Right hindlimb (tissue), 1 donor: ENCODE measurements around the gene NTNG2.
A peak's percentile ranks its signal among the peaks of the same experiment; 100 is the strongest.

Experiments
- DNase-seq: peaks from one replicate; pipeline ENCODE4 v3.0.0-alpha.2; 2018

NTNG2 gene

DNA sequence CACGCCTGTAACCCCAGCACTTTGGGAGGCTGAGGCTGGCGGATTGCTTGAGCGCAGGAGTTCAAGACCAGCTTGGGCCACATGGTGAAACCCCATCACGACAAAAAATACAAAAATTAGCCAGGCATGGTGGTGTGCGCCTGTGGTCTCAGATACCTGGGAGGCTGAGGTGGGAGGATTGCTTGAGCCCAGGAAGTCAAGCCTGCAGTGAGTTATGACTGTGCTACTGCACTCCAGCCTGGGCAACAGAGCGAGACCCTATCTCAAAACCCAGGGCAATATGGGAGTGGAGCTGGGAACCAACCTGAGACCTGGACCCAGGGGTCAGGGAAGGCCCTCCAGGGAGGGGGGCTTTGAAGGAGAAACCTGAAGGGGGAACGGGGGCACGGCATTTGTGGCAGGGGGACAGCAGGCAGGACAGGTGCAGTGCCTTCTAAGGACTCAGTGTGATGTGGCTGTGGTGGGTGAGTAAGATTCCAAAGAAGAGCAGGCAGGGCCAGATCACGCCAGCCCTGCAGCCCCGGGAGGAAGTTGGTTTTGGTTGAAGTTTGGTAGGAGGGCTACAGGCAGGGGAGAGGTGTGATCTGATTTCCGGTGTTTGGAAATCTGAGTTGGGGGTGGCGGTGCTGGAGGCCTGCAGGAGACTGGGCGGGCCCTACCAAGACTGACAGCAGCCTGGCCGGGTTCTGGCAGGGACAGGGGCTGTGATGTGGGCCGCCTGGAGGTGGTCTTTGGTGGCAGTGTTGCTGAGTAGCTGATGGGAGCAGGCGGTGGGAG is 46.2 kb downstream of the NTNG2 start:
- DNase-seq: no peak

DNA sequence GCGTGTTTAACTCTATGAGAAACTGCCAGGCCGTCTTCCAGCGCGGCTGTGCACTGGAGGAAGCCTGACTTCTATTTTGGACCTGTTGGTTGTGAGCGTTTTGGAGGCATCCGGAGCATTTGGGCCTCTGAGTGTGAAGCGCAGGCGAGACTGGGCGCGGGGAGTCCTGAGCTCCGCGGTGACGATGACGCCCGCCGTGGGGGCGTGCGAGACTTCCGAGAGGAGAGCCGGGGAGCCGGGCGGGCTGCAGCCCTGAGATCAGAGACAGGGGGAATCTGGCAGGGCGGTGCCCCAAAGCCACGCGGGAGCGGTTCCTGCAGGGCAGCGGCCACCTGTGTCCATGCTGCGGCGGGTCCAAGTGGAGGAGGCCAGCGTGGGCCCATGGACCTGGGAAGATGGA is 47.4 kb downstream of the NTNG2 start:
- DNase-seq: no peak

GRCh38 chr9:132210472-132211145 is 48.8 kb downstream of the NTNG2 start:
- no peak for DNase-seq

GRCh38 chr9:132211570-132211969 is 49.7 kb downstream of the NTNG2 start:
- DNase-seq: no peak

DNA sequence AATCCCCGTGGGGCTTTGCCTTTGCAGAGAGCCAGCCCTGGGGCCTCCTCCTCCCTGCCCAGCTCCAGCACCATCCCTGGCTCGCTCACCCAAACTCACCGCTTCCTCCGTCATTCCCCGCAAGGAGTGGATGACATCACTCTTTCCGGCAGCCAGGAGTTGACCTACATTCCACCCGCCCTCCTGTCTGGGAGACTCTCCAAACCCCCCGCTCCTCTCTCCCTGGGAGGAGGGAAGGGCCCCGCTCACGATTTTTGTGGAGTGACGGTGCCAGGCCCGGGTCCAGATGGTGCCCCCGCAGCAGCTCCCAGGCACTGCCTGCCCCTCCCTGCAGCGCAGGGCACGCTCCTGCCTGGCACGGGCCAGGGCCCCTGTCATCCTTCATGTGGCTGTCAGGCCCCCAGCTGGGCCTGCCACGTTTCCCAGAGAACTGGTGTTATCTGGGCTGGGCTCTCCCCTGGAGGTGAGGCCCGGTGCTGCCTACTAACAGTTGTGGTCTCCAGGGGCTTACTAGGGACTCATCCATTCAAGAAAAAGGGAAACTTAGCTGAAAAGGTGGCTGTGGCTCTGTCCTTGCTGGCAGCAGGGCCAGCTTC is 52.3 kb downstream of the NTNG2 start:
- peak; percentile 90 for DNase-seq

DNA sequence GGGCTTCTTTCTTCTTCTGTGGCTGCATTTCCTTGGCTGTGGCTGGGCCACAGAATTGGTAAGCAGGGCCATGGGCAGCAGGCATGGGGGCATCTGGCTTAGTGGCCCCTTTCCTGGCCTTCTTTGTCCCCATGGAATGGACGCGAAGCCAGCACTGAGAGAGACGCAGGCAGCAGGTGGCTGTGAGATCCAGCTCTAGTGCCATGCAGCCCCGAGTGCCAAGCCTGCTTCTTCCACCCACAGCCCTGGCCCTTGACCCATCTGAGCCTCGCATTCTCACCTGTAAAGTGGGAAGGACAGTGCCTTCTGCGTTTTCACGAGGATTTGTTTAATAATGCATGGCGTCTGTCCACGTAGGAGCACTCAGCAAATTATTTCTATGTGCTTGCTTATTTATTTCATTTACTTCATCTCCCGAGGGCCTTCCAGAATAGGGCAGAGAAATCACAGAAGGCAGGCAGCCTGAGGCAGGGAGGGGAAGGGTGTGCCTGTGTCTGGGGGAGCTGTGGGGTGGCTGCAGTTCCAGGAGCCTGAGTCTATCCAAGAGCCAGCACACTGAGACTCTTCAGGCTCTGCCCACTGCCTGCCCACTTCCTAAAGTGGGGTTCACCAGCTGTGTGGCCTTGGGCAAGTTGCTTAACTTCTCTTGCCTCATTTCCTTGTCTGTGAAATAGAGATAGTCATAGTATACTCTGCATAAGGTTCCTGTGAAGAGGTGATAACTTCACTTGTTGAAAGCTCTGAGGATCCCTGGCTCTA is 55.2 kb downstream of the NTNG2 start:
- DNase-seq: no peak

- DNase-seq: no peak
These were observed 56.4 kb downstream of the NTNG2 start for GRCh38 chr9:132218208-132218607.

DNA sequence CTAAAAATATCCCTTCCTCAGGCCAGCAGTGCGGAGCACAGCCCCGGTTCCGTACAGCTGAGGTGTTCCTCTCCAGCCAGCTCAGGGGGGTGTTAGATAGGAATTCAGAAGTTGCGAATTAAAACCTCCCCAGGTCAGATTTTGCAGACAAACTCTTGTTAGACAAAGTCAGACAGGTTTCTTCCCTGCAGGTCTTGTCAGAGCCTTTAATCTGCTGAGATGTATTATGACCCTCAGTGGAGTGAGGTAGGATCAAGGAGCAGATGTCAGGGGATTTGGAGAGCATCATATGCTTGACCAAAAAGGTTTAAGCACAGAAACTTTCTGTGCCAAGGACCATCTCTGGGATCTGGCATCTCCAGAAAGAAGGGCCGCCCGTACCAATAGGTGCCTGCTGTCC is 60.1 kb downstream of the NTNG2 start:
- DNase-seq: no peak

DNA sequence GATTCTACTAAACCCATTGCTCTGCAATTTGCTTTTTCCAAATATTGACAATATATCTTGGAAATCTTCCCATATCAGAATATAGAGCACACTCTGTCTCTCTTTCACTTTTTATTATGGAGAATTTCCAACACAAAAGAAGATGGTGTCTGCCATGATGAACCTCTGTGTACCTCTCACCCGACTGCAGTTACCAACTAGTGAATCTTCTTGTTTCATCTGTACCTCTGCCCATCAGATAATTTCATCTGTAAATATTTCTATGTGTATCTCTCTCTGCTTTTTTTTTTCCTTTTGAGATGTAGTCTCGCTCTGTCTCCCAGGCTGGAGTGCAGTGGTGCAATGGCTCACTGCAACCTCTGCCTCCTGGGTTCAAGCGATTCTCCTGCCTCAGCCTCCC is 62.8 kb downstream of the NTNG2 start:
- DNase-seq: no peak

DNA sequence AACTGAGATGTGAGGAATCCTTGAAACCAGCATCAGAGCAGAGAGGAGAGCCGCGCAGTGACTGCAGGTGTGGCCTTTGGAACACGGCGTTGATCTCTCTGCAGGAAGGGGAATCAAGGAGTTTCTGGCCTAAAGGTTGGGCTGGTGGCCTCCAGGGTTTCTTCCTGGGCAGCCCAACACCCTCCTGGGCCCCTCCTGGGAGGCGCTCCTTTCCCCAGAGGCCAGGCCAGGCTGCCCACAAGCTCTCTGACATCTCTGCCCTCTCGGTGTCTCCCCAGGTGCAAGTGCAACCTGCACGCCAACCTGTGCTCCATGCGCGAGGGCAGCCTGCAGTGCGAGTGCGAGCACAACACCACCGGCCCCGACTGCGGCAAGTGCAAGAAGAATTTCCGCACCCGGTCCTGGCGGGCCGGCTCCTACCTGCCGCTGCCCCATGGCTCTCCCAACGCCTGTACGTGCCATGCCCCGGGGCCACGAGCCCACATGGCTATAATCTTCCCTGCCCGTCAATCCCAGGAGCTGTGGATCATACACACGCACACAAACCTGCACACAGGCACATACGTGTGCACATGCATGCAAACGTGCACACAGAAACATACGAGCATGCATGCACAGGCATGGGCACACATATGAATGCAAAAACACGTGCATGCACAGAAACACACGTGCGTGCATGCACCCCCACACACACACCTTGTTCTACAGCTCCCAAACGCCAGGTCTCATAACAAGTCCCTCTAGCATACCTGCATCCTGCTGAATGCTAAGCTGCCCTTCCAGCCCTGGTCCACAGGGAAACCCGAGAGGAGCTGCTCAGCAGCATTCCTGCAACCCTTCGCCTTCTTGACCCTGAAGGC is 64.9 kb downstream of the NTNG2 start:
- DNase-seq: no peak

DNA sequence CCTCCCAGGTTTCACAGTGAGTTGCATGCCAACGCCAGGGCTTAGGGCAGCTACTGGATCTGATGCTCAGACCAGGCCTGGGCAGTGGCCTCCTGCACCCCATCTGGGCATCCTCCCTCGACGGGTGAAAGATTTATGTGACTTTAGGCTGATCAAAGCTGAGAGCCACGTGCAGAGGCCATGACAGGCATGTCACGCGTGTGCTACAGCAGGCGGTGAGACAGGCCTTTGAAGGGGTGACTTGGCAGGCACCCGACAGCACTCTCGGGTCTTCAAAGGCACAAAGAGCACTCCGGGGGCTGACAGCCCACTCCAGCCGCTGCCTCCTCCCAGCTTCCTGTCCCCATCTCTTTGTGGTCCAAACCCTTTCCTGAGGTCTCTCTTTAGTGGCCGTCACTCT is 66.2 kb downstream of the NTNG2 start:
- no peak for DNase-seq

DNA sequence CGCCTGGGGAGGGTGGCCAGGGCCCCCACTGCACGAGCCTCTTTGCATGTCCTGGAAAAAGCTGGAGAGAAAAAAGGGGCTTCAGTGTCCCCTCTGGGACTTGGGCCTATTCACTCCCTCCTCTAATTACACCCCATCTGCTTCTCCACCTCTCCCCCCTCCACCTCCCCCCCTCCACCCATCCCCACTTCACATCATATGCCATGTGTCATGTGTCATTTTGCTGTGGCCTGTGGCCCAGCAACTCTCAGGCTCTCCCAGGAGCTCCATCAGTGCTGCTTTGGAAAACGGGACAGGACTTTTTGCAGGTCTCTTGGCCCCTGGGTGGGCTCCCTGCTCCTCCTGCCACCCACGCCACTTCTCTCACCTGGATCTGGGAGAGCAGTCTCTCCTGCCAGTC is 68.7 kb downstream of the NTNG2 start:
- DNase-seq: no peak

DNA sequence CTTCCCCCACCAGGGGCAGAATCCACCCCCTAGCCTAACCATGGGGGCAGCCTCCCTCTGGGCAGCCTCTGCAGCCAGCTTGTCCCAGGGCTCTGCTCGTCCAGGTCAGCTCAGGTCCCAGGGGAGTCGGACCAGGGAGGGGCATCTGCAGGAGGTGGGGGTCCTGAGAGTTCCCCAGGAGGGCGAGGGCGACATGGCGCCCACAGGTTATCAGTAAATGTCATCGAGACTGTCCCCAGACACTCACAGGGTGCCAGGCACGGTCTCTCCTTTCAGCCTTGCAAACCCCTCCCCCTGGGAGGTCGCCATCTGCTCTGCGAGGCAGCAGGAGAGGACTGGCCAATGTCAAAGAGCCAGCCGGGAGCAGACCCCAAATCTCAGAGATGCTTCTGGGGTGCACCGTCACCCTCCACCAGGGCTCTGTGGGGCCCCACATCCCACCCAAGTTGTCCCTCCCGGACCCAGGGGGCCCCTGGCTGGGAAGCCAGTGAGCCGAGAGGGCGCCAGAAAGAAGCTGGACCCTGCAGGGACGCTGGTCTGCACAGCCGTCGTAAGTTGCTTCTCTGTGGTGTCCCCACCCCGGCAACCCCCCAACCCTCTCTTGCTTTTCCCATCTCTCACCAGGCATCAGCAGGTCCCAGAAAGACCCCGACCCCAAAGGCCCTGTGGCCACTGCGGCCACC is 69.3 kb downstream of the NTNG2 start:
- no peak for DNase-seq

- no peak for DNase-seq
These were observed 70.7 kb downstream of the NTNG2 start for GRCh38 chr9:132232522-132232921.

DNA sequence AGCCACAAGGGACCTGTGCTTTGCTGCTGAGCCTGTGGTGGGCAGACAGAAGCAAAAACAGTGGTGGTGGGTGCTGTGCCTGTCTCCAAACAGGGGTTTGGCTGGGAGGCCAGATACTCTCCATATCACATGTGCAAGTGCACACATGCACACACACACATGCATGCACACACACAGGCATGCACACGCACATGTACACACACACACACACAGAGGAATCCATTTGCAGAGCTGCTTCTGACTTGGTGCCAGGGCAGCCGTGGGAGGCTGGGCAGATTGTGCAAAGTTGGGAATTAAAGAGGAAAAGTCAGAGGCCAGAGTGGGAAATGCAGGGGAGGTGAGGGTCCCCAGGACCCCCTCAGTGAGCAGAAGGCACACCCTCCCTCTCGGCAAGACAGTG is 71.3 kb downstream of the NTNG2 start:
- DNase-seq: no peak

DNA sequence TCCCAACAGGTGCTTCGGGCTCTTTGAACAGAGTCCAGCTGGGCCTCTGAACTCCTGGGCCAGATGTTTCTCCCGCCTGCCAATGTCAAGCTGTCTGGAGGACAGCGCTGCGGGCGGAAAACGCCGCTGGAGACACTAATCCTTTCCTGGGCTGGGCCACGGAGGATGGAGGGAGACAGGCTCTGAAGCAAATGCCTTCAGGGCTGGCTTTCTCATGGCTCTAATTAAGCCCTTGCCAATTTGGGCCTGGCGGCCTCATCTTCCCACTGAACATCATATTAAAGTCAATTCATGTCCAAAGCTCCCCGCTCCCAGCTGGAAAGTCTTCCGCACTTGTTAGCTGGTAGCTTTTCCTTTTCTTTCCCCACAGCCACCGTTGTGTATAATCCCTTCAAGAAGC is 72.7 kb downstream of the NTNG2 start:
- DNase-seq: peak; percentile 54

DNA sequence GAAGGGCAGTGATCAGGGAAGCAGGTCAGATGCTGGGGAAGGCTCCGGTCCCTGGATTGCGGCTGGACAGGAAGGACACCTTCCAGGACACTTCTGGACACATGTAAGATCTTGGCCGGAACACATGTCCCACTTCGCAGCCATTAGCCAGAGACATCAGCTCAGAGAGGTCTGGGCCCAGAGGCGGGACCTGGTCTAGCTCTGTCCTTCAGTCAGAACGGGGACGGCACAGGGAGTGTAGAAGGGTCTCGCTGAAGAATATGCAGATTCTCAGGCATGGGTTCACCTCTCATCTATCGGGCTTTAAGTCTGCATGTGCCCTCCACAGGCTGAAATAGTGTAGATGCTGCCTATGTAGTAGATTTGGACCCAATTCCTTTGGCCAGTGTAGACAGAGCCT is 73.3 kb downstream of the NTNG2 start:
- DNase-seq: no peak

DNA sequence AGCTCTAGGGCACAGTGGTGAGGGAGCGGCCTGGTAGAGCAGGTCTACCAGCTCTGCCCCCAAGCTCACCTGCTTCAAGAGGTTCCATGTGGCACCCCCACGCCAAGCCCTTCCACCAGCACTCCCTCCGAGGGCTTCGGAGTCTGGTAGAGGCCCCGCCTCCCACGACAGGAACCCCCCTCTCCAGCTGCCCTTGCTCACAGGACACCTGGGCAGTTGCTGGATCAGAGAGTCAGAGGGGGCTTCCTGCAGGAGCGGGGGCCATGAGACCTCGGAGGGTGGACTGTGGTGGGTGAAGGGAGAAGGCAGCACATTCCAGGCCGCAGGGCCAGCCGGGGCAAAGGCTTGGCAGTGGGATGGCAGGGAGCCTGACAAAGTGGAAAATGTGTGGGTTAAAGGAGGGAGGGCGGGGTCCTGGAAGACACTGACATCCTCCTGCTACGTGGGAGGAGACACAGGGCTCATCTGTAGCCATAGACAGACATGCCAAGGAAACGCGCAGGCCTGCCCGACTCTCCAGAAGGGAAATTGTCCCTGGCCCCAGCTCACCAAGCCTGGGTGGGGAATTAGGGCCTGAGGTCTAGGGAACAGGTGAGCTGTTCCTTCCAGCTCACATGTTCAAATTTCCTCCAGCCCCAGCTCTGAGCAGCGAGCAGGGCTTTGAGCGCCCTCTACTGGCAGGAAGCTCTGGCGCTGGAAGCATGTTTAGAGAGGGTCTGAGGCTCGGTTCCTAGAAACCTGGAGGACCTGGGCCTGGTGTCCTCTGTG is 74.2 kb downstream of the NTNG2 start:
- DNase-seq: peak; percentile 82

DNA sequence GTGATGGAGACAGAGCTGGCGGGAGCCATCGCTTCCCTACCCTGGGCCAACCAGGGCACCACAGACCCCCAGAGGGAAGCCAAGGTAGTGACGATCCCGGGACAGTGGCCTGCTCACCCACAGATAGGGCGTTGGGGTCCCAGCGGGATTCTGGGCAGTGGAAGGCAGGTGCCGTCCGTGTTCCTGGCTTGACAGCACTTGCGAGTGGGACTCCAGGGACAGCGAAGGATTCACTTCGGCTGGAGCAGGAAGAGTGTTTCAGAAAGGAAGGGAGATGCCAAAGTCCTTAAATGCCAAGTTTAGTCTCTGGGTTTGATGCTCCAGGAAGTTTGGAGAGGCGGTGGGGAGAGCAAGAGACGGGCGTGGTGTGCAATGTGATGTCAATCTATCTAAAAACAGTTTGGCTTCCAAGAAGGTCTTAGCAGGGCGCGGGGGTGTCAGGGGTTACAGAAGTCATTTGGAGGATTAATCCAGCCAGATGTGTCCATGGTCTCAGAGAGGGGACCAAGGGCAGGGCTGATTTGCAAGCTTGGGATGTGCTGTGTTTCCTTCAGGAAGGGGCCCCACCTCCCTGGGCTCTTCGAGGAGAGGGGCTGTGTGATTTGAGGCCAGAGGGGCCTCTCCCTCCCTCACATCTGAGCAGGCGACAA is 74.9 kb downstream of the NTNG2 start:
- no peak for DNase-seq

DNA sequence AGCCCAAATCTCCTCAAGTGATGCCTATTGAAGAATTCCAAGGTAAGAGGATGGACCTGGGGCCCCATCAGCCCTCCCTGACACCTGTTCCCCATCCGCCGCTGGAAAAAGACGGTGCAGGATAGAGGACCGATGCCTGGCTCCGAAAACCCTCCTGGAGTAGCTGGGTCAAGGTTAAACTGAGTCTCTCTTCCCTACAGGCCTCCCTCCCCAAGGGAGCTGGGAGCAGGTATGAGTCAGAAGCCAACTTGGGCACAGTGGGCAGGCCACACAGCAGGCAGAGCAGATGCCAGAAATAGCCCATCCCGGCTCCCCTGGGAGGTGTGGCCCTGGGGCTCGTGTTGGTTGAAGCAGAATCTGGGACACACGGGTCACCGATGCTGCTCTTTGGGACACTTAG is 75.6 kb downstream of the NTNG2 start:
- no peak for DNase-seq
